ENCODE data around the gene C10orf67.

The C10orf67 gene

GRCh38 chr10:23201837-23202236 lies 142.8 kb downstream of the C10orf67 start:
- Histone ChIP-seq H3K4me1 (ENCODE audit: control insufficient read depth, low read length) (no peaks in the 10 kb centered on the region), H3K4me2 (ENCODE audit: low read length) (no peak overlapping the region), H3K9me2 (replicated peaks; ENCODE audit: control insufficient read depth, low read length) (no peaks in the 10 kb centered on the region), H3K27me3 (ENCODE audit: control insufficient read depth, low read length) (peaks cover 22% of the 10 kb centered on the region), H3K79me2 (ENCODE audit: control insufficient read depth, low read length) (no peaks in the 10 kb centered on the region), H4K20me1 (ENCODE audit: control insufficient read depth, insufficient read depth, low read depth, low read length) (no peaks in the 10 kb centered on the region), H3K9me3 (ENCODE audit: control insufficient read depth, insufficient read depth, low read length) (peaks cover 3% of the 10 kb centered on the region; the same call in 1 of the 2 replicates), H3K4me3 (ENCODE audit: low read length) (no peak overlapping the region), H3K27ac (ENCODE audit: low read depth, low read length) (no peak overlapping the region), H3F3A (ENCODE audit: control insufficient read depth, insufficient read depth) (no peaks in the 10 kb centered on the region), H3K36me3 (ENCODE audit: control insufficient read depth, low read length) (no peaks in the 10 kb centered on the region)
- no peak for TF ChIP-seq EZH2phosphoT487 (IDR thresholded peaks at IDR 0.05; ENCODE audit: borderline replicate concordance, low read length)
- TF ChIP-seq, protein P1, sequence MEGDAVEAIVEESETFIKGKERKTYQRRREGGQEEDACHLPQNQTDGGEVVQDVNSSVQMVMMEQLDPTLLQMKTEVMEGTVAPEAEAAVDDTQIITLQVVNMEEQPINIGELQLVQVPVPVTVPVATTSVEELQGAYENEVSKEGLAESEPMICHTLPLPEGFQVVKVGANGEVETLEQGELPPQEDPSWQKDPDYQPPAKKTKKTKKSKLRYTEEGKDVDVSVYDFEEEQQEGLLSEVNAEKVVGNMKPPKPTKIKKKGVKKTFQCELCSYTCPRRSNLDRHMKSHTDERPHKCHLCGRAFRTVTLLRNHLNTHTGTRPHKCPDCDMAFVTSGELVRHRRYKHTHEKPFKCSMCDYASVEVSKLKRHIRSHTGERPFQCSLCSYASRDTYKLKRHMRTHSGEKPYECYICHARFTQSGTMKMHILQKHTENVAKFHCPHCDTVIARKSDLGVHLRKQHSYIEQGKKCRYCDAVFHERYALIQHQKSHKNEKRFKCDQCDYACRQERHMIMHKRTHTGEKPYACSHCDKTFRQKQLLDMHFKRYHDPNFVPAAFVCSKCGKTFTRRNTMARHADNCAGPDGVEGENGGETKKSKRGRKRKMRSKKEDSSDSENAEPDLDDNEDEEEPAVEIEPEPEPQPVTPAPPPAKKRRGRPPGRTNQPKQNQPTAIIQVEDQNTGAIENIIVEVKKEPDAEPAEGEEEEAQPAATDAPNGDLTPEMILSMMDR (IDR thresholded peaks at IDR 0.05; ENCODE audit: low read depth, low read length, poor library complexity, severe bottlenecking): no peak

GRCh38 chr10:23200997-23201652 lies 143.5 kb downstream of the C10orf67 start:
- Histone ChIP-seq H3K27me3 (ENCODE audit: control insufficient read depth, low read length) (peaks cover 22% of the 10 kb centered on the region), H3K27ac (ENCODE audit: low read depth, low read length) (no peak overlapping the region), H3K9me3 (ENCODE audit: control insufficient read depth, insufficient read depth, low read length) (peaks cover 3% of the 10 kb centered on the region; the same call in 1 of the 2 replicates), H3K79me2 (ENCODE audit: control insufficient read depth, low read length) (no peaks in the 10 kb centered on the region), H3K4me3 (ENCODE audit: low read length) (no peak overlapping the region), H3K36me3 (ENCODE audit: control insufficient read depth, low read length) (no peaks in the 10 kb centered on the region), H3K4me2 (ENCODE audit: low read length) (no peak overlapping the region), H3K4me1 (ENCODE audit: control insufficient read depth, low read length) (no peaks in the 10 kb centered on the region), H3F3A (ENCODE audit: control insufficient read depth, insufficient read depth) (no peaks in the 10 kb centered on the region), H4K20me1 (ENCODE audit: control insufficient read depth, insufficient read depth, low read depth, low read length) (no peaks in the 10 kb centered on the region), H3K9me2 (replicated peaks; ENCODE audit: control insufficient read depth, low read length) (no peaks in the 10 kb centered on the region)
- TF ChIP-seq, protein P1 (IDR thresholded peaks at IDR 0.05; ENCODE audit: low read depth, low read length, poor library complexity, severe bottlenecking): no peak
- no peak for TF ChIP-seq EZH2phosphoT487 (IDR thresholded peaks at IDR 0.05; ENCODE audit: borderline replicate concordance, low read length)

GRCh38 chr10:23200586-23200985 lies 144.0 kb downstream of the C10orf67 start:
- no peaks in the 10 kb centered on the region for H4K20me1 ChIP-seq (ENCODE audit: control insufficient read depth, insufficient read depth, low read depth, low read length)
- no peaks in the 10 kb centered on the region for H3K4me1 ChIP-seq (ENCODE audit: control insufficient read depth, low read length)
- H3K79me2 ChIP-seq (ENCODE audit: control insufficient read depth, low read length): no peaks in the 10 kb centered on the region
- H3K4me2 ChIP-seq (ENCODE audit: low read length): no peak overlapping the region
- H3K9me2 ChIP-seq (replicated peaks; ENCODE audit: control insufficient read depth, low read length): no peaks in the 10 kb centered on the region
- H3K4me3 ChIP-seq (ENCODE audit: low read length): no peak overlapping the region
- H3K27me3 ChIP-seq (ENCODE audit: control insufficient read depth, low read length): peaks cover 22% of the 10 kb centered on the region
- TF ChIP-seq EZH2phosphoT487 (IDR thresholded peaks at IDR 0.05; ENCODE audit: borderline replicate concordance, low read length): no peak
- TF ChIP-seq, protein P1 (IDR thresholded peaks at IDR 0.05; ENCODE audit: low read depth, low read length, poor library complexity, severe bottlenecking): no peak
- H3F3A ChIP-seq (ENCODE audit: control insufficient read depth, insufficient read depth): no peaks in the 10 kb centered on the region
- H3K36me3 ChIP-seq (ENCODE audit: control insufficient read depth, low read length): no peaks in the 10 kb centered on the region
- H3K9me3 ChIP-seq (ENCODE audit: control insufficient read depth, insufficient read depth, low read length): peaks cover 3% of the 10 kb centered on the region; the same call in 1 of the 2 replicates
- H3K27ac ChIP-seq (ENCODE audit: low read depth, low read length): no peak overlapping the region
